Measurements from ENCODE around the gene BEST1. TPM values are rescaled to one million over a fixed set of nuclear protein-coding genes. Genes with fewer than 3 reads are reported as not detected.

The BEST1 gene
- total and polyA plus RNA-seq, 2 donors (not counting 3 experiments of a cell fraction or from before 2014, with no cell fraction given) = 0.04 TPM; not detected in 1

DNA sequence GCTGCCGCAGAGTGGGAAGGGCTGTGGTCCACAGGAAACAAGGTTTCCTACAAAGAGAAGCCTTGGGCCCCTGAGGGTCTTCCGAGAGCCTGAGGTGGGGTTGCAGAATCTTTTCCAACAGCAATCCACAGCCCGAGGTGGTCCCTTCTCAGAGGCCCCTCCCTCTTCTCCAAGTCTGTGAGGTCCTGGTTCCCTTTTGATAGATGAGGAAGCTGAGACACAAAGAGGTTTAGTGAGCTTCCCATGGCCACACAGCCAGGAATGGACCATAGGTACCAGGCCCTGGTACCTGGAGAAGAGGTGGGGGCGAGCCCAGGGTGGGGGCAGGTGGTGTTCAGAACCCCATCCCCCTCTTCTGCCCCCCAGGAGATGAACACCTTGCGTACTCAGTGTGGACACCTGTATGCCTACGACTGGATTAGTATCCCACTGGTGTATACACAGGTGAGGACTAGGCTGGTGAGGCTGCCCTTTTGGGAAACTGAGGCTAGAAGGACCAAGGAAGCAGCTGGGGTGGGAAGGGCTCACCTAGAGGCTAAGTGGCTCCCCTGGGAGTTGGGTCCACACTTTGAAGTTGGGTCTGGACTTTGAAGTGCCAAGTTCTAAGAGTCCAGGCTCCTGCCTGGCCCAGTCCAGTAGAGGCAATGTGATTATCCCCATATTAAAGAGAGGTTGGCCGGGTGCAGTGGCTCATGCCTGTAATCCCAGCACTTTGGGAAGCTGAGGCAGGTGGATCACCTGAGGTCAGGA is 7.0 kb downstream of the BEST1 start:
- FAIRE-seq (no peak), DNase-seq (ENCODE audit: low read depth, low spot score) (no peak)
- POLR2A ChIA-PET = no interaction called here
- H3K9ac ChIP-seq (replicated peaks; ENCODE audit: extremely low read depth, insufficient read depth, low read length) = no peak overlapping the region
- peaks cover 5% of the 10 kb centered on the region in 2 experiments for H3K27me3 ChIP-seq (ENCODE audit: control insufficient read depth in 2 of 2, insufficient read depth in 2 of 2, low read length in 2 of 2)
- no peaks in the 10 kb centered on the region for H3K36me3 ChIP-seq (ENCODE audit: control insufficient read depth in 2 of 2, extremely low read depth in 1 of 2, insufficient read depth in 2 of 2, low read length in 2 of 2)
- no peaks in the 10 kb centered on the region for H3K9me3 ChIP-seq (replicated peaks; ENCODE audit: control insufficient read depth, insufficient read depth, low read length)
- no peak overlapping the region for H3K4me3 ChIP-seq (replicated peaks in 1 of 3; ENCODE audit: insufficient read depth in 1 of 3, low read depth in 1 of 3, low read length in 3 of 3)
- no peaks in the 10 kb centered on the region for H3K9me1 ChIP-seq (replicated peaks; ENCODE audit: control insufficient read depth, extremely low read depth, insufficient read depth, low read length)
- H3K4me2 ChIP-seq (ENCODE audit: insufficient read depth, low read length) = no peak overlapping the region
- CTCF ChIA-PET = interaction anchor here (1.8 to 2.6 kb wide), 3 partner anchors 9 to 151 kb away, joined by 5 to 8 read pairs (median 7); no protein-coding TSS in a partner anchor
- no peak overlapping the region for H3K27ac ChIP-seq (ENCODE audit: insufficient read depth, low read depth, low read length)
- no peaks in the 10 kb centered on the region for H3K79me2 ChIP-seq (ENCODE audit: control insufficient read depth, insufficient read depth, low read length)
- H4K20me1 ChIP-seq (replicated peaks; ENCODE audit: control insufficient read depth, extremely low read depth, insufficient read depth, low read length) = no peaks in the 10 kb centered on the region
- TF ChIP-seq FOS (IDR thresholded peaks at IDR 0.05; ENCODE audit: borderline replicate concordance, insufficient read depth, low read length) = no peak
- TF ChIP-seq POLR2A (IDR thresholded peaks at IDR 0.05; ENCODE audit: low read depth, low read length) = no peak
- no peak for TF ChIP-seq POLR2AphosphoS5 (IDR thresholded peaks at IDR 0.05; ENCODE audit: insufficient read depth, low read depth, low read length)
- TF ChIP-seq EZH2 (IDR thresholded peaks at IDR 0.05; ENCODE audit: borderline replicate concordance, low read depth, low read length, severe bottlenecking) = no peak
- TF ChIP-seq, protein P1, sequence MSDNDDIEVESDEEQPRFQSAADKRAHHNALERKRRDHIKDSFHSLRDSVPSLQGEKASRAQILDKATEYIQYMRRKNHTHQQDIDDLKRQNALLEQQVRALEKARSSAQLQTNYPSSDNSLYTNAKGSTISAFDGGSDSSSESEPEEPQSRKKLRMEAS (IDR thresholded peaks at IDR 0.05; ENCODE audit: insufficient read depth, insufficient read length) = no peak
- no peak for TF ChIP-seq MYC (IDR thresholded peaks at IDR 0.05; ENCODE audit: low read depth, low read length)
- TF ChIP-seq JUN (IDR thresholded peaks at IDR 0.05; ENCODE audit: borderline replicate concordance, insufficient read depth, insufficient read length, low read depth) = no peak
- TF ChIP-seq GATA2 (IDR thresholded peaks at IDR 0.05; ENCODE audit: insufficient read depth, insufficient read length, low read depth, low read length) = no peak
- TF ChIP-seq, protein P2, sequence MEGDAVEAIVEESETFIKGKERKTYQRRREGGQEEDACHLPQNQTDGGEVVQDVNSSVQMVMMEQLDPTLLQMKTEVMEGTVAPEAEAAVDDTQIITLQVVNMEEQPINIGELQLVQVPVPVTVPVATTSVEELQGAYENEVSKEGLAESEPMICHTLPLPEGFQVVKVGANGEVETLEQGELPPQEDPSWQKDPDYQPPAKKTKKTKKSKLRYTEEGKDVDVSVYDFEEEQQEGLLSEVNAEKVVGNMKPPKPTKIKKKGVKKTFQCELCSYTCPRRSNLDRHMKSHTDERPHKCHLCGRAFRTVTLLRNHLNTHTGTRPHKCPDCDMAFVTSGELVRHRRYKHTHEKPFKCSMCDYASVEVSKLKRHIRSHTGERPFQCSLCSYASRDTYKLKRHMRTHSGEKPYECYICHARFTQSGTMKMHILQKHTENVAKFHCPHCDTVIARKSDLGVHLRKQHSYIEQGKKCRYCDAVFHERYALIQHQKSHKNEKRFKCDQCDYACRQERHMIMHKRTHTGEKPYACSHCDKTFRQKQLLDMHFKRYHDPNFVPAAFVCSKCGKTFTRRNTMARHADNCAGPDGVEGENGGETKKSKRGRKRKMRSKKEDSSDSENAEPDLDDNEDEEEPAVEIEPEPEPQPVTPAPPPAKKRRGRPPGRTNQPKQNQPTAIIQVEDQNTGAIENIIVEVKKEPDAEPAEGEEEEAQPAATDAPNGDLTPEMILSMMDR (IDR thresholded peaks at IDR 0.05; ENCODE audit: extremely low read depth in 1 of 2, insufficient read depth in 1 of 2, low read depth in 1 of 2, low read length in 2 of 2) = no peak
- intact Hi-C loops (cut with micrococcal nuclease) (no loop called here), dilution Hi-C loops (cut with MboI; ENCODE audit: extremely low pct_ligation_motif_present, low sequenced_read_pairs) (no loop called here)
- BruUV-seq (replicated peaks) = no TSS peak
- H2AFZ ChIP-seq (ENCODE audit: low read depth, low read length) = no peak overlapping the region
- H3K4me1 ChIP-seq (ENCODE audit: control insufficient read depth, extremely low read depth, insufficient read depth, low read length) = no peaks in the 10 kb centered on the region
